Thoracic aorta endothelial cell (primary cell): Measurements from ENCODE around the gene NAT10. TPM values are rescaled to one million over a fixed set of nuclear protein-coding genes. Genes with fewer than 3 reads are reported as not detected.

Experiments
- small RNA-seq: library from RNA; depleted of rRNA; stranded (forward); fragments of <200 nt; gene quantifications from one replicate; pipeline ENCODE3, GENCODE V24; 2012
- total RNA-seq: library from RNA; depleted of rRNA; stranded (reverse); fragments of >200 nt; gene quantifications from 2 replicates; pipeline ENCODE4 v1.2.3, GENCODE V29; 2012

Gene NAT10
- 52.7 and 52.8 TPM in 2 replicates for total RNA-seq

GRCh38 chr11:34105079-34105956 is at the start of gene NAT10:
Gene NAT10, plus strand, starts transcription at chr11:34105629. Its CDS starts 2,597 bp downstream, at chr11:34108226.

Small RNA genes within 50 kb of the gene (small RNA-seq; reads per million reads assigned to genes)
- gene RF00019, result not detected

Other genes starting within 250 kb of the NAT10 start
- 23.0 and 37.8 TPM in 2 replicates for gene LMO2, start 213.6 kb upstream of the NAT10 start, total RNA-seq
- 320 and 364 TPM in 2 replicates for gene CAPRIN1, start 53.9 kb upstream of the NAT10 start, total RNA-seq